DND-41 (cell line): Measurements from ENCODE around the gene CKB.

Source experiments
- ATAC-seq: fragments of 200-7000 bp; cut with Tn5 transposase; 3 replicates; pipeline ENCODE4 v1.9.1; 2021; ENCODE audit warnings: low read depth; ENCODE audit not compliant: insufficient read depth
- DNase-seq: peaks from one replicate; pipeline ENCODE4 v3.0.0-alpha.2; 2020
- H2AFZ ChIP-seq: 2 replicates; pipeline ENCODE4 v1.6.0; 2012; ENCODE audit warnings: low read depth, low read length
- H3K27ac ChIP-seq: 2 replicates; pipeline ENCODE4 v1.5.1; 2012; ENCODE audit warnings: low read length, inconsistent platforms
- H3K27me3 ChIP-seq: fragments of 200-600 bp; sonication (generic); 2 replicates; pipeline ENCODE4 v1.6.0; 2012; ENCODE audit warnings: low read length, mild to moderate bottlenecking, inconsistent platforms; ENCODE audit not compliant: insufficient read depth, poor library complexity
- H3K36me3 ChIP-seq: 2 replicates; pipeline ENCODE4 v1.5.1; 2012; ENCODE audit warnings: low read length, inconsistent platforms; ENCODE audit not compliant: insufficient read depth
- H3K4me1 ChIP-seq: 2 replicates; pipeline ENCODE4 v1.5.1; 2012; ENCODE audit warnings: mild to moderate bottlenecking, low read length; ENCODE audit not compliant: insufficient read depth
- H3K4me2 ChIP-seq: 2 replicates; pipeline ENCODE4 v1.6.0; 2012; ENCODE audit warnings: mild to moderate bottlenecking, moderate library complexity, low read length, inconsistent platforms; ENCODE audit not compliant: insufficient read depth
- H3K4me3 ChIP-seq, 2 experiments: fragments of 200-600 bp in 1 of 2; shearing (Covaris generic) in 1 of 2; 2 replicates each; pipeline ENCODE4 v1.5.1; 2012 to 2016; ENCODE audit warnings: inconsistent platforms in 2 of 2, low read length in 2 of 2, mild to moderate bottlenecking in 2 of 2, low read depth in 1 of 2, moderate library complexity in 1 of 2
- H3K79me2 ChIP-seq: 2 replicates; pipeline ENCODE4 v1.6.0; 2012; ENCODE audit warnings: low read length, inconsistent platforms; ENCODE audit not compliant: insufficient read depth
- H3K9ac ChIP-seq: 2 replicates; pipeline ENCODE4 v1.6.0; 2012; ENCODE audit warnings: low read depth, mild to moderate bottlenecking, inconsistent platforms, low read length, moderate library complexity
- H3K9me3 ChIP-seq: 2 replicates; pipeline ENCODE4 v1.5.1; 2012; ENCODE audit warnings: low read length, moderate library complexity, mild to moderate bottlenecking, inconsistent platforms; ENCODE audit not compliant: insufficient read depth, severe bottlenecking
- H4K20me1 ChIP-seq: 2 replicates; pipeline ENCODE4 v1.6.0; 2012; ENCODE audit warnings: low read length; ENCODE audit not compliant: insufficient read depth
- CTCF ChIP-seq: IDR thresholded peaks from 2 replicates; pipeline ENCODE4 v1.5.1; 2012; ENCODE audit warnings: borderline replicate concordance, low read length, moderate library complexity, mild to moderate bottlenecking; ENCODE audit not compliant: poor library complexity, severe bottlenecking; ENCODE audit errors: extremely low read depth
- EZH2 ChIP-seq: IDR thresholded peaks from 3 replicates; pipeline ENCODE4 v1.6.1; 2012; ENCODE audit warnings: borderline replicate concordance, low read depth, mild to moderate bottlenecking, moderate library complexity, low read length, inconsistent platforms; ENCODE audit not compliant: severe bottlenecking

The CKB gene

DNA sequence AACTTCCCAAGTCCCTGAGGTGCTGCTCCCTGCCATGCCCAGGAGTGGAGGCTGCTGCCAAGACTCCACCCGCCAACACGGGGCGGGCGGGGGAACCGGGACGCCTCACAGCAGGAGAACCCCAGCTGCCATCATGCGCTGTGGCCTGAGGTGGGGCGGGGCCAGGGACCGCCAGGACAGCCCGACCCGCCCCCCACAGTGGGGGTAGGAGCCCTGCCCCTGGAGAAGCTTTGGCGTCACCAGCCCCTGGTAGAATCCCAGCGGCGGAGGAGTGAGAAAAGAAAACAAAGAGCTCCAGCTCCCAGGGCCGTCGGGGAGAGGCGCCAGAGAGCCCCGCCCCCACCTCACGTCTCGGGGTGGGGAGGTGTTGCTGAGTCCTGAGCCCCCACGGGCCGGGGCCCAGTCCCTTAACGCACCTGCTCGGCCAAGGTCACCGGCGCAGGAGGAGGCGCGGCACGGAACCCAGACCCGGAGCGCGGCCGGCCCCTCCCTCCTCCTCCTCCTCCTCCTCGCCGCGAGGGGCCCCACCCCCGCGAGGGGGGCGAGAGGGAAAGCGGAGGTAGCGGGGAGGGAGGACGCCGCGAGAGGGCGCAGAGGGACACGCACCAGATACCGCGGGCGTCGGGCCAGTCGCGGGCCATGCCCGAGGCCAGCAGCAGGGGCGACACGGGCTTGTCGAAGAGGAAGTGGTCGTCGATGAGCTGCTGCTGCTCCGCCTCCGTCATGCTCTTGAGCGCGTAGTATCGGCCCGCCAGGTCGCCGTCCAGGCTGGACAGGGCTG, 1.8 kb downstream of the CKB start:
- peak; percentile 63 for TF ChIP-seq CTCF
- no peak for TF ChIP-seq EZH2
- Histone ChIP-seq H3K27ac (no peak overlapping the region), H3K9ac (peak overlapping the region; percentile 48), H3K9me3 (no peaks in the 10 kb centered on the region), H3K4me3 (peak overlapping the region; percentile 3 to 60; a peak in 3 of 4 replicates), H3K79me2 (no peaks in the 10 kb centered on the region), H3K4me1 (peaks cover 8% of the 10 kb centered on the region; the same call in 1 of the 2 replicates), H3K27me3 (no peaks in the 10 kb centered on the region), H2AFZ (peak overlapping the region; percentile 75), H3K4me2 (peak overlapping the region; percentile 73), H4K20me1 (0 out of 2 replicates have a peak, but pooled peaks cover 4% of the 10 kb centered on the region), H3K36me3 (no peaks in the 10 kb centered on the region)
- ATAC-seq (peak; percentile 66), DNase-seq (peak; percentile 70)

DNA sequence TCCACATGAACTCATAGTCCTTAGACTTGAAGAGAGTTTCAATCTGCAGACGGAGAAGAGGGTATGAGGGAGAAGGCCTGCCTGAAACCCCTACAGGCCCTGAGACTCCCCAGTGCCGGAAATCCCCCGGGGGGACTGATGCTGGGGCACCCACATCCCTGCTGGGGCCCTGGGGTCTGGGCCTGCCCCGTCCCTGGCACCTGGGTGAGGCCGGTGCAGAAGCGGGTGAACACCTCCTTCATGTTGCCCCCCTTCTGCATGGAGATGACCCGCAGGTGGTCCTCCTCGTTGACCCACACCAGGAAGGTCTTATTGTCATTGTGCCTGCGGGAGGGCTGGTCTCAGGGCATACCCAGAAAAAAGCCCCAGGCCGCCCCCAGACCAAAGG, 2.4 kb downstream of the CKB start:
- H3K4me2 ChIP-seq, result 0 out of 2 replicates have a peak overlapping the region, but pooled peaks have one; percentile 73
- no peaks in the 10 kb centered on the region for H3K79me2 ChIP-seq
- H3K36me3 ChIP-seq, result no peaks in the 10 kb centered on the region
- no peak overlapping the region for H3K27ac ChIP-seq
- 0 out of 2 replicates have a peak, but pooled peaks cover 4% of the 10 kb centered on the region for H4K20me1 ChIP-seq
- ATAC-seq (no peak), DNase-seq (no peak)
- TF ChIP-seq EZH2, result no peak
- TF ChIP-seq CTCF, result no peak
- no peaks in the 10 kb centered on the region for H3K27me3 ChIP-seq
- peaks cover 8% of the 10 kb centered on the region; the same call in 1 of the 2 replicates for H3K4me1 ChIP-seq
- H3K9ac ChIP-seq, result no peak overlapping the region; the same call in 1 of the 2 replicates
- 0 out of 4 replicates have a peak overlapping the region, but pooled peaks of 1 of the 2 experiments have one; percentile 60 for H3K4me3 ChIP-seq
- H2AFZ ChIP-seq, result no peak overlapping the region
- no peaks in the 10 kb centered on the region for H3K9me3 ChIP-seq

DNA sequence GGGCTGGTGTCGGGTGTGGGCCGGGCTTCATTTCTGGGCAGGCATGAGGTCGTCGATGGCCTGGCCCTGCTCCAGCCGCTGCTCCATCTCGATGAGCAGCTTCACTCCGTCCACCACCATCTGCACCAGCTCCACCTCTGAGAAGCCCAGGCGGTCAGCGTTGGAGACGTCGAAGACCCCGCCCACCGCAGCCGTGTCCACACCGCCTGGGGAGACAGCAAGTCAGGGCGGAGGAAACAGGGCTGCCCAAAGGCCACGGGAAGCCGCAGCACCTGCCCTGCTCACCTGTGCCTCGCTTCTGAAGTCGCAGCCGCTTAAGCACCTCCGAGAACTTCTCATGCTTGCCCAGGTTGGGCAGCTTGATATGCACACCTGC, 2.8 kb downstream of the CKB start:
- DNase-seq (no peak), ATAC-seq (no peak)
- Histone ChIP-seq H3K36me3 (no peaks in the 10 kb centered on the region), H3K4me1 (peaks cover 8% of the 10 kb centered on the region; the same call in 1 of the 2 replicates), H3K9me3 (no peaks in the 10 kb centered on the region), H2AFZ (no peak overlapping the region; the same call in 1 of the 2 replicates), H3K9ac (no peak overlapping the region), H3K79me2 (no peaks in the 10 kb centered on the region), H3K4me3 (no peak overlapping the region), H3K27ac (no peak overlapping the region), H4K20me1 (0 out of 2 replicates have a peak, but pooled peaks cover 8% of the 10 kb centered on the region), H3K27me3 (no peaks in the 10 kb centered on the region), H3K4me2 (no peak overlapping the region)
- TF ChIP-seq EZH2, result no peak
- no peak for TF ChIP-seq CTCF
